Panc1 (cell line): ENCODE results near the gene CFAP410.

Experiments
- POLR2AphosphoS5 ChIP-seq: IDR thresholded peaks from 2 replicates; pipeline ENCODE4 v1.6.1; 2012; ENCODE audit warnings: mild to moderate bottlenecking, low read depth, low read length, moderate library complexity
- SIN3A ChIP-seq: IDR thresholded peaks from 2 replicates; pipeline ENCODE4 v1.6.1; 2012; ENCODE audit warnings: low read depth, mild to moderate bottlenecking, low read length, moderate library complexity, borderline replicate concordance; ENCODE audit not compliant: insufficient read depth
- TCF7L2 ChIP-seq: IDR thresholded peaks from 2 replicates; pipeline ENCODE4 v1.6.1; 2011; ENCODE audit warnings: mild to moderate bottlenecking, low read depth, low read length, inconsistent platforms
- TF ChIP-seq, protein P1 (sequence below): fragments of 450-650 bp; IDR thresholded peaks from 2 replicates; pipeline ENCODE4 v1.5.1; 2017; ENCODE audit warnings: mild to moderate bottlenecking

DNA sequence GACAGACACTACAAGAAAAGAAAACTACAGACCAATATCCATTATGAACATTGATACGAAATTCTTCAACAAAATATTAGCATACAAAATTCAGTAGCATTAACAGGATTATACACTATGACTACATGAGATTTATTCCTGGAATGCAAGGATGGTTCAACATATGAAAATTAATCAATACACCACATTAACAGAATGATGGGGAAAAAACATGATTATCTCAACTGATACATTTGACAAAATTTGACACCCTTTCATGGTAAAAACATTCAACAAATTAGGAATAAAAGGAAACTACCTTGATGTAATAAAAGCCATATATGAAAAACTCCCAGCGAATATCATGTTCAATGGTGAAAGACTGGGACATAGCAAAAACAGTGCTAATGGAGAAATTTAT is 45.8 kb upstream of the CFAP410 start:
- TF ChIP-seq, protein P1, sequence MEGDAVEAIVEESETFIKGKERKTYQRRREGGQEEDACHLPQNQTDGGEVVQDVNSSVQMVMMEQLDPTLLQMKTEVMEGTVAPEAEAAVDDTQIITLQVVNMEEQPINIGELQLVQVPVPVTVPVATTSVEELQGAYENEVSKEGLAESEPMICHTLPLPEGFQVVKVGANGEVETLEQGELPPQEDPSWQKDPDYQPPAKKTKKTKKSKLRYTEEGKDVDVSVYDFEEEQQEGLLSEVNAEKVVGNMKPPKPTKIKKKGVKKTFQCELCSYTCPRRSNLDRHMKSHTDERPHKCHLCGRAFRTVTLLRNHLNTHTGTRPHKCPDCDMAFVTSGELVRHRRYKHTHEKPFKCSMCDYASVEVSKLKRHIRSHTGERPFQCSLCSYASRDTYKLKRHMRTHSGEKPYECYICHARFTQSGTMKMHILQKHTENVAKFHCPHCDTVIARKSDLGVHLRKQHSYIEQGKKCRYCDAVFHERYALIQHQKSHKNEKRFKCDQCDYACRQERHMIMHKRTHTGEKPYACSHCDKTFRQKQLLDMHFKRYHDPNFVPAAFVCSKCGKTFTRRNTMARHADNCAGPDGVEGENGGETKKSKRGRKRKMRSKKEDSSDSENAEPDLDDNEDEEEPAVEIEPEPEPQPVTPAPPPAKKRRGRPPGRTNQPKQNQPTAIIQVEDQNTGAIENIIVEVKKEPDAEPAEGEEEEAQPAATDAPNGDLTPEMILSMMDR: no peak
- no peak for TF ChIP-seq POLR2AphosphoS5
- no peak for TF ChIP-seq TCF7L2
- TF ChIP-seq SIN3A: no peak
